GM12878 (cell line): ENCODE measurements around the gene COL24A1.

Source experiments
- POLR2AphosphoS2 ChIP-seq: IDR thresholded peaks from 2 replicates; pipeline ENCODE4 v1.6.1; 2011; ENCODE audit warnings: low read depth, mild to moderate bottlenecking, low read length, improper control_type of control experiment, moderate library complexity
- SIX5 ChIP-seq: IDR thresholded peaks from 2 replicates; pipeline ENCODE4 v1.6.1; 2011; ENCODE audit warnings: mild to moderate bottlenecking, low read depth, low read length, moderate library complexity; ENCODE audit not compliant: severe bottlenecking
- TF ChIP-seq, protein P1 (sequence below), 3 experiments: IDR thresholded peaks in 2 of 3; conservative IDR thresholded peaks in 1 of 3; 2 replicates each; pipeline ENCODE4 v1.5.1; 2011; ENCODE audit warnings: low read depth in 3 of 3, low read length in 3 of 3, mild to moderate bottlenecking in 3 of 3, control low read depth in 2 of 3, moderate library complexity in 2 of 3, inconsistent platforms in 1 of 3, mixed read lengths in 1 of 3; ENCODE audit not compliant: control insufficient read depth in 2 of 3, insufficient read depth in 1 of 3; ENCODE audit errors: extremely low read depth in 1 of 3

DNA sequence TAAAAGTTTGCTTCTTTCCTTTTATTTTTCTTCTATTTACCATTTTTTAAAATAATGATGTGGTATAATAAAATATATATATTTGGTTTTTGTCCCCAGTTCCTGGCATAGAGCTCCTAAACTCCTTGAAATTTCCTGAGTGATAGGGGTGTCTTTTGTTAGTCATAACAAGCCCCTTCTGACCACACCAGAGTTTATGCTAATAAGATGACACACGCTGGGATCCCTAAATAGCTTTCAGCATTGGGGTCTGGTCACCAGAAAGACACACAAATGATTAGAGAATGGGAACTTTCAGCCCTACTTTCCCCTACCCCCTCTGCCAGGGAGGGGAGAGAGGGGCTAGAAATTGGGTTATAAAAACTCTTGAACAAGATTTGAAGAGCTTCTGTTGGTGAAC, 56.2 kb downstream of the COL24A1 start:
- TF ChIP-seq SIX5 = no peak
- TF ChIP-seq, protein P1, sequence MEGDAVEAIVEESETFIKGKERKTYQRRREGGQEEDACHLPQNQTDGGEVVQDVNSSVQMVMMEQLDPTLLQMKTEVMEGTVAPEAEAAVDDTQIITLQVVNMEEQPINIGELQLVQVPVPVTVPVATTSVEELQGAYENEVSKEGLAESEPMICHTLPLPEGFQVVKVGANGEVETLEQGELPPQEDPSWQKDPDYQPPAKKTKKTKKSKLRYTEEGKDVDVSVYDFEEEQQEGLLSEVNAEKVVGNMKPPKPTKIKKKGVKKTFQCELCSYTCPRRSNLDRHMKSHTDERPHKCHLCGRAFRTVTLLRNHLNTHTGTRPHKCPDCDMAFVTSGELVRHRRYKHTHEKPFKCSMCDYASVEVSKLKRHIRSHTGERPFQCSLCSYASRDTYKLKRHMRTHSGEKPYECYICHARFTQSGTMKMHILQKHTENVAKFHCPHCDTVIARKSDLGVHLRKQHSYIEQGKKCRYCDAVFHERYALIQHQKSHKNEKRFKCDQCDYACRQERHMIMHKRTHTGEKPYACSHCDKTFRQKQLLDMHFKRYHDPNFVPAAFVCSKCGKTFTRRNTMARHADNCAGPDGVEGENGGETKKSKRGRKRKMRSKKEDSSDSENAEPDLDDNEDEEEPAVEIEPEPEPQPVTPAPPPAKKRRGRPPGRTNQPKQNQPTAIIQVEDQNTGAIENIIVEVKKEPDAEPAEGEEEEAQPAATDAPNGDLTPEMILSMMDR (IDR thresholded peaks at IDR 0.05 in 2 of 3, conservative IDR thresholded peaks at IDR 0.05 in 1 of 3; ENCODE audit: control insufficient read depth in 2 of 3, extremely low read depth in 1 of 3, insufficient read depth in 1 of 3, low read depth in 3 of 3, low read length in 3 of 3) = no peak
- no peak for TF ChIP-seq POLR2AphosphoS2
